Liver (tissue), 3 donors: ENCODE results near the gene GPM6B.

Experiments
- CTCF ChIP-seq: fragments of 150-350 bp; IDR thresholded peaks from 2 replicates; pipeline ENCODE4 v1.5.1; 2017; ENCODE audit warnings: improper control_type of control experiment, low read depth, low read length; ENCODE audit not compliant: missing input control
- EGR1 ChIP-seq, 2 donors: IDR thresholded peaks; 2 replicates each; pipeline ENCODE4 v1.6.1; 2016 to 2018; ENCODE audit warnings: antibody characterized with exemption in 2 of 2, low read depth in 2 of 2
- GABPA ChIP-seq, 2 donors: IDR thresholded peaks in 1 of 2; conservative IDR thresholded peaks in 1 of 2; 2 replicates each; pipeline ENCODE4 v1.6.1; 2016; ENCODE audit warnings: antibody characterized with exemption in 2 of 2, mild to moderate bottlenecking in 1 of 2, moderate library complexity in 1 of 2
- JUND ChIP-seq, 2 donors: IDR thresholded peaks; 2 replicates each; pipeline ENCODE4 v1.6.1; 2016; ENCODE audit warnings: antibody characterized with exemption in 2 of 2
- RAD21 ChIP-seq, 2 donors: IDR thresholded peaks; 2 replicates each; pipeline ENCODE4 v1.6.1; 2016; ENCODE audit warnings: antibody characterized with exemption in 2 of 2, mild to moderate bottlenecking in 2 of 2
- SP1 ChIP-seq: IDR thresholded peaks from 2 replicates; pipeline ENCODE4 v1.6.1; 2018; ENCODE audit warnings: antibody characterized with exemption, mild to moderate bottlenecking
- YY1 ChIP-seq: IDR thresholded peaks from 2 replicates; pipeline ENCODE4 v1.6.1; 2016; ENCODE audit warnings: antibody characterized with exemption, mild to moderate bottlenecking
- ZBTB33 ChIP-seq: IDR thresholded peaks from 2 replicates; pipeline ENCODE4 v1.6.1; 2016; ENCODE audit warnings: antibody characterized with exemption
- TF ChIP-seq, protein P1 (sequence below): IDR thresholded peaks from 2 replicates; pipeline ENCODE4 v1.6.1; 2016; ENCODE audit warnings: antibody characterized with exemption, mild to moderate bottlenecking
- TF ChIP-seq, protein P2 (sequence below): IDR thresholded peaks from 2 replicates; pipeline ENCODE4 v1.6.1; 2016; ENCODE audit warnings: antibody characterized with exemption
- donor health status: healthy.
- donor health status: healthy.

DNA sequence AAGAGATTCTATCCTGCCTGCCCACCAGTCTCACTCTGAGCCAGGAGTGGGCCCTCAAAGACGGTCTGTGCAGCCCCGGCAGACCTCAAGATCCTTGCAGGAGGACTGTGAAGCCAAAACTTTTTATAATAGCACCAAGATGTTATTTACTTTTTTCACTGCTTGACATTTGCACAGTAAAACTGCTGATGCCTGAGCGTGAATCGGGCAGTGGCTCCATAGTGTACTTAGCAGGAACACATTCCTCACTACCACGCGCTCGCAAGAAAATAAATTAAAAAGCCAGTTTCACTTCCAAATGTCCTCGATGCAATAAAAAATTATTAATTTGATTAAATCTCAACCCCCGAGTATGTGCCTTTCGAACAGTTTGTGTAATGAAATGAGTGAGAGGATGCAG, 22.5 kb downstream of the GPM6B start:
- TF ChIP-seq CTCF (no peak), YY1 (no peak), RAD21 (IDR thresholded peaks at IDR 0.05) (no peak), EGR1 (IDR thresholded peaks at IDR 0.05; ENCODE audit: low read depth in 2 of 2) (no peak), GABPA (IDR thresholded peaks at IDR 0.05 in 1 of 2, conservative IDR thresholded peaks at IDR 0.05 in 1 of 2) (no peak), SP1 (no peak), JUND (IDR thresholded peaks at IDR 0.05) (no peak), ZBTB33 (no peak)
- TF ChIP-seq, protein P1, sequence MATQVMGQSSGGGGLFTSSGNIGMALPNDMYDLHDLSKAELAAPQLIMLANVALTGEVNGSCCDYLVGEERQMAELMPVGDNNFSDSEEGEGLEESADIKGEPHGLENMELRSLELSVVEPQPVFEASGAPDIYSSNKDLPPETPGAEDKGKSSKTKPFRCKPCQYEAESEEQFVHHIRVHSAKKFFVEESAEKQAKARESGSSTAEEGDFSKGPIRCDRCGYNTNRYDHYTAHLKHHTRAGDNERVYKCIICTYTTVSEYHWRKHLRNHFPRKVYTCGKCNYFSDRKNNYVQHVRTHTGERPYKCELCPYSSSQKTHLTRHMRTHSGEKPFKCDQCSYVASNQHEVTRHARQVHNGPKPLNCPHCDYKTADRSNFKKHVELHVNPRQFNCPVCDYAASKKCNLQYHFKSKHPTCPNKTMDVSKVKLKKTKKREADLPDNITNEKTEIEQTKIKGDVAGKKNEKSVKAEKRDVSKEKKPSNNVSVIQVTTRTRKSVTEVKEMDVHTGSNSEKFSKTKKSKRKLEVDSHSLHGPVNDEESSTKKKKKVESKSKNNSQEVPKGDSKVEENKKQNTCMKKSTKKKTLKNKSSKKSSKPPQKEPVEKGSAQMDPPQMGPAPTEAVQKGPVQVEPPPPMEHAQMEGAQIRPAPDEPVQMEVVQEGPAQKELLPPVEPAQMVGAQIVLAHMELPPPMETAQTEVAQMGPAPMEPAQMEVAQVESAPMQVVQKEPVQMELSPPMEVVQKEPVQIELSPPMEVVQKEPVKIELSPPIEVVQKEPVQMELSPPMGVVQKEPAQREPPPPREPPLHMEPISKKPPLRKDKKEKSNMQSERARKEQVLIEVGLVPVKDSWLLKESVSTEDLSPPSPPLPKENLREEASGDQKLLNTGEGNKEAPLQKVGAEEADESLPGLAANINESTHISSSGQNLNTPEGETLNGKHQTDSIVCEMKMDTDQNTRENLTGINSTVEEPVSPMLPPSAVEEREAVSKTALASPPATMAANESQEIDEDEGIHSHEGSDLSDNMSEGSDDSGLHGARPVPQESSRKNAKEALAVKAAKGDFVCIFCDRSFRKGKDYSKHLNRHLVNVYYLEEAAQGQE: no peak
- TF ChIP-seq, protein P2, sequence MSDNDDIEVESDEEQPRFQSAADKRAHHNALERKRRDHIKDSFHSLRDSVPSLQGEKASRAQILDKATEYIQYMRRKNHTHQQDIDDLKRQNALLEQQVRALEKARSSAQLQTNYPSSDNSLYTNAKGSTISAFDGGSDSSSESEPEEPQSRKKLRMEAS: no peak
